Motor neuron (in vitro differentiated cells): Measurements from ENCODE around the gene MYOZ3. TPM values are rescaled to one million over a fixed set of nuclear protein-coding genes. Genes with fewer than 3 reads are reported as not detected.
A peak's percentile ranks its signal among the peaks of the same experiment; 100 is the strongest.

Source experiments
- ATAC-seq, 8 experiments: fragments of 200-7000 bp; cut with Tn5 transposase; replicated peaks in 6 of 8; 2 replicates each; pipeline ENCODE4 v1.8.0; 2021; ENCODE audit warnings: mild to moderate bottlenecking in 8 of 8, moderate library complexity in 8 of 8
- H3K27ac ChIP-seq, 2 donors: fragments of 250-450 bp; sonication (Bioruptor Pico); 2 replicates each; pipeline ENCODE4 v1.9.0; 2021; ENCODE audit warnings: antibody characterized with exemption in 2 of 2, mild to moderate bottlenecking in 2 of 2, moderate library complexity in 1 of 2
- H3K4me1 ChIP-seq, 2 donors: fragments of 250-450 bp; sonication (Bioruptor Pico); replicated peaks in 1 of 2; 2 replicates each; pipeline ENCODE4 v1.6.1; 2021; ENCODE audit warnings: antibody characterized with exemption in 2 of 2, mild to moderate bottlenecking in 2 of 2, moderate library complexity in 1 of 2
- H3K4me3 ChIP-seq, 5 donors: fragments of 250-450 bp; sonication (Bioruptor Pico); 2 replicates each; pipeline ENCODE4 v1.9.0; 2021; ENCODE audit warnings: antibody characterized with exemption in 5 of 5, mild to moderate bottlenecking in 5 of 5, moderate library complexity in 4 of 5
- WGBS, 10 experiments: fragments of 450-650 bp; shearing (Covaris generic); methylation state at CpG; one replicate each; pipeline ENCODE4 v1.0.0; 2022; 5-methylcytosine and 5-hydroxymethylcytosine counted together
- in situ Hi-C, 9 experiments: fragments of 400-800 bp; cut with MboI; loops; one replicate each; pipeline ENCODE4 v1.15.0; 2021; ENCODE audit warnings: low sequenced_read_pairs in 9 of 9, low pct_unique_long_range_greater_than_20kb in 2 of 9; ENCODE audit not compliant: unreplicated experiment in 9 of 9
- total RNA-seq, 8 experiments: library from RNA; unstranded; fragments of 300-600 nt; gene quantifications; 2 replicates each; pipeline versions ENCODE4 v1.2.3 to v1.2.4, GENCODE V29; 2022

The MYOZ3 gene
- total RNA-seq, 8 experiments from 2014 or later = 0.87 to 4.7 (median 1.9) TPM

GRCh38 chr5:150630461-150631325 lies 30.4 kb upstream of the MYOZ3 start:
- H3K4me1 ChIP-seq = peaks cover 0 to 5% of the 10 kb centered on the region in 2 donors
- peak in 4 of 8 experiments; percentile 4 to 26 (median 14) for ATAC-seq
- H3K27ac ChIP-seq = no peak overlapping the region
- 19 to 88% (median 72%) methylated on average over 1 to 5 of the region's 9 CpGs; no CpG with 5 or more reads in 4 of the 10 experiments for WGBS, 10 experiments
- H3K4me3 ChIP-seq = no peak overlapping the region
- in situ Hi-C loops = no loop called here

GRCh38 chr5:150631326-150631701 lies 29.7 kb upstream of the MYOZ3 start:
- no peak for ATAC-seq
- in situ Hi-C loops = no loop called here
- no peak overlapping the region for H3K27ac ChIP-seq
- no peak overlapping the region for H3K4me3 ChIP-seq
- peaks cover 1 to 5% of the 10 kb centered on the region in 2 donors for H3K4me1 ChIP-seq
- 29 to 100% (median 88%) methylated on average over 1 to 3 of the region's 6 CpGs; no CpG with 5 or more reads in 4 of the 10 experiments for WGBS, 10 experiments

GRCh38 chr5:150632305-150633160 lies 28.5 kb upstream of the MYOZ3 start:
- Histone ChIP-seq H3K4me1 (peaks cover 4 to 5% of the 10 kb centered on the region in 2 donors), H3K27ac (no peak overlapping the region), H3K4me3 (no peak overlapping the region)
- WGBS, 10 experiments = 0 to 87% (median 20%) methylated on average over 1 to 7 of the region's 10 CpGs; no CpG with 5 or more reads in 1 of the 10 experiments
- ATAC-seq = peak; percentile 9 to 84 (median 60)
- in situ Hi-C loops = no loop called here

- 10 to 100% (median 52%) methylated on average over 1 to 2 of the region's 2 CpGs; no CpG with 5 or more reads in 1 of the 10 experiments for WGBS, 10 experiments
Measured at GRCh38 chr5:150633429-150633828, 27.6 kb upstream of the MYOZ3 start.

GRCh38 chr5:150636391-150637244 lies 24.4 kb upstream of the MYOZ3 start:
- peak in 6 of 8 experiments; percentile 5 to 62 (median 56) for ATAC-seq
- Histone ChIP-seq H3K27ac (no peak overlapping the region), H3K4me1 (peaks cover 5 to 18% of the 10 kb centered on the region in 2 donors), H3K4me3 (no peak overlapping the region)
- in situ Hi-C loops = no loop called here
- WGBS, 10 experiments = 62 to 69% methylated on average over 2 to 3 of the region's 6 CpGs; no CpG with 5 or more reads in 8 of the 10 experiments

More at GRCh38 chr5:150633429-150633828, 27.6 kb upstream of the MYOZ3 start:
- in situ Hi-C loops = no loop called here
- ATAC-seq = no peak
- peaks cover 4 to 5% of the 10 kb centered on the region in 2 donors for H3K4me1 ChIP-seq
- H3K4me3 ChIP-seq = no peak overlapping the region
- no peak overlapping the region for H3K27ac ChIP-seq

- no peak overlapping the region for H3K4me3 ChIP-seq
- in situ Hi-C loops = no loop called here
- H3K27ac ChIP-seq = no peak overlapping the region
- H3K4me1 ChIP-seq = peaks cover 3 to 21% of the 10 kb centered on the region in 2 donors
- 18 to 100% (median 49%) methylated on average over 1 to 18 of the region's 21 CpGs; no CpG with 5 or more reads in 2 of the 10 experiments for whole genome bisulfite sequencing, 10 experiments
- peak in 5 of 8 experiments; percentile 5 to 59 (median 26) for ATAC-seq
Measured at GRCh38 chr5:150637245-150638052, 23.6 kb upstream of the MYOZ3 start.

GRCh38 chr5:150638053-150638444 lies 23.0 kb upstream of the MYOZ3 start:
- in situ Hi-C loops = no loop called here
- peaks cover 0 to 27% of the 10 kb centered on the region in 2 donors for H3K4me1 ChIP-seq
- H3K27ac ChIP-seq = no peak overlapping the region
- no peak overlapping the region for H3K4me3 ChIP-seq
- ATAC-seq = no peak
- WGBS, 10 experiments = 0 to 75% (median 40%) methylated on average over 1 of the region's 1 CpG; no CpG with 5 or more reads in 4 of the 10 experiments

GRCh38 chr5:150638488-150639376 lies 22.3 kb upstream of the MYOZ3 start:
- WGBS, 10 experiments = 60 to 100% (median 83%) methylated on average over 1 to 3 of the region's 6 CpGs; no CpG with 5 or more reads in 3 of the 10 experiments
- ATAC-seq = no peak
- in situ Hi-C loops = no loop called here
- H3K4me3 ChIP-seq = no peak overlapping the region
- H3K4me1 ChIP-seq = peaks cover 0 to 30% of the 10 kb centered on the region in 2 donors
- no peak overlapping the region for H3K27ac ChIP-seq

GRCh38 chr5:150639377-150639692 lies 21.7 kb upstream of the MYOZ3 start:
- Histone ChIP-seq H3K4me1 (peaks cover 3 to 32% of the 10 kb centered on the region in 2 donors), H3K4me3 (no peak overlapping the region), H3K27ac (no peak overlapping the region)
- in situ Hi-C loops = no loop called here
- no peak for ATAC-seq
- WGBS, 10 experiments = 58 to 100% (median 95%) methylated on average over 1 to 3 of the region's 3 CpGs; no CpG with 5 or more reads in 5 of the 10 experiments

- H3K27ac ChIP-seq = no peak overlapping the region
- no peak for ATAC-seq
- in situ Hi-C loops = no loop called here
- 42 to 85% (median 82%) methylated on average over 1 to 4 of the region's 5 CpGs; no CpG with 5 or more reads in 5 of the 10 experiments for WGBS, 10 experiments
- H3K4me3 ChIP-seq = no peak overlapping the region
- H3K4me1 ChIP-seq = peaks cover 7 to 36% of the 10 kb centered on the region in 2 donors
Measured at GRCh38 chr5:150639751-150640150, 21.3 kb upstream of the MYOZ3 start.
